Hepatocyte (in vitro differentiated cells): ENCODE results near the gene PEAR1.

Experiments
- CTCF ChIP-seq: fragments of 200-600 bp; sonication (generic); IDR thresholded peaks from 2 replicates; pipeline ENCODE4 v1.5.1; 2016; ENCODE audit warnings: antibody characterized with exemption, mild to moderate bottlenecking; ENCODE audit not compliant: poor library complexity
- EZH2 ChIP-seq: fragments of 200-600 bp; sonication (generic); IDR thresholded peaks from 2 replicates; pipeline ENCODE4 v1.6.1; 2016; ENCODE audit warnings: antibody characterized with exemption, mild to moderate bottlenecking, borderline replicate concordance
- EZH2phosphoT487 ChIP-seq: fragments of 200-600 bp; sonication (generic); IDR thresholded peaks from one replicate; pipeline ENCODE4 v1.6.1; 2018; ENCODE audit warnings: antibody characterized with exemption, mild to moderate bottlenecking, low read depth, moderate library complexity; ENCODE audit not compliant: unreplicated experiment, severe bottlenecking

- TF ChIP-seq CTCF, result no peak
- TF ChIP-seq EZH2phosphoT487, result no peak
- no peak for TF ChIP-seq EZH2
Measured at GRCh38 chr1:156883919-156884318, 9.6 kb upstream of the PEAR1 start.
